NAMALWA (cell line): ENCODE measurements around the gene MAP1A.
"Not testable (repeated sequence)": the region's sequence is repeated elsewhere in the genome, so short reads cannot be mapped to it uniquely, and the experiment has no call there.

Experiments used
- DNase-seq: peaks from one replicate; pipeline ENCODE4 v3.0.0-alpha.2; 2015; ENCODE audit warnings: low spot score

MAP1A gene

GRCh38 chr15:43529587-43530345, 12.4 kb downstream of the MAP1A start:
- no peak for DNase-seq

- no peak for DNase-seq
Observed at GRCh38 chr15:43531018-43531670, 13.7 kb downstream of the MAP1A start.

- DNase-seq = not testable (repeated sequence)
Observed at GRCh38 chr15:43532826-43533225, 15.4 kb downstream of the MAP1A start.

- no peak for DNase-seq
Observed at GRCh38 chr15:43534897-43535296, 17.5 kb downstream of the MAP1A start.

- no peak for DNase-seq
Observed at GRCh38 chr15:43538091-43538490, 20.7 kb downstream of the MAP1A start.

GRCh38 chr15:43541785-43542184, 24.4 kb downstream of the MAP1A start:
- no peak for DNase-seq

- DNase-seq = no peak
Observed at GRCh38 chr15:43544266-43544665, 26.9 kb downstream of the MAP1A start.

GRCh38 chr15:43545426-43545825, 28.0 kb downstream of the MAP1A start:
- no peak for DNase-seq

- DNase-seq = no peak
Observed at GRCh38 chr15:43547539-43547938, 30.1 kb downstream of the MAP1A start.

- no peak for DNase-seq
Observed at GRCh38 chr15:43550527-43551363, 33.3 kb downstream of the MAP1A start.

- DNase-seq = no peak
Observed at GRCh38 chr15:43552256-43552655, 34.8 kb downstream of the MAP1A start.

- DNase-seq = no peak
Observed at GRCh38 chr15:43552986-43553385, 35.6 kb downstream of the MAP1A start.

GRCh38 chr15:43562753-43563152, 45.3 kb downstream of the MAP1A start:
- not testable (repeated sequence) for DNase-seq

GRCh38 chr15:43563793-43564192, 46.4 kb downstream of the MAP1A start:
- not testable (repeated sequence) for DNase-seq

- not testable (repeated sequence) for DNase-seq
Observed at GRCh38 chr15:43566615-43567014, 49.2 kb downstream of the MAP1A start.

- not testable (repeated sequence) for DNase-seq
Observed at GRCh38 chr15:43574607-43575006, 57.2 kb downstream of the MAP1A start.
